CD4-positive, alpha-beta memory T cell (primary cell): ENCODE data around the gene LEAP2. TPM values are rescaled to one million over a fixed set of nuclear protein-coding genes. Genes with fewer than 3 reads are reported as not detected.

Source experiments
- CTCF ChIA-PET: fragments of 350-600 bp; sonication (Branson Sonifier 250); formaldehyde crosslinking; loops from one replicate; lab custom pipeline; 2021; ENCODE audit warnings: inconsistent platforms; ENCODE audit not compliant: partially characterized antibody; lab: Charles Lee
- POLR2A ChIA-PET: fragments of 350-600 bp; sonication (Branson Sonifier 250); formaldehyde crosslinking; loops from one replicate; lab custom pipeline; 2021; ENCODE audit not compliant: partially characterized antibody; lab: Charles Lee
- DNase-seq, 5 donors: peaks; one replicate each; pipeline versions ENCODE4 v3.0.0 to v3.0.0-alpha.2; 2020 to 2022; ENCODE audit warnings: mixed read lengths in 1 of 5
- H3K27ac ChIP-seq: one replicate; pipeline ENCODE4 v1.7.0; 2013; ENCODE audit warnings: low read depth, low read length
- H3K27me3 ChIP-seq: 2 replicates; pipeline ENCODE4 v1.7.0; 2013; ENCODE audit warnings: mild to moderate bottlenecking, low read length, moderate library complexity; ENCODE audit not compliant: insufficient read depth
- H3K36me3 ChIP-seq: 2 replicates; pipeline ENCODE4 v1.7.0; 2013; ENCODE audit warnings: mild to moderate bottlenecking, low read length, moderate library complexity; ENCODE audit not compliant: insufficient read depth
- H3K4me1 ChIP-seq: 2 replicates; pipeline ENCODE4 v1.7.0; 2013; ENCODE audit warnings: mild to moderate bottlenecking, low read length, moderate library complexity; ENCODE audit not compliant: insufficient read depth
- H3K4me3 ChIP-seq, 2 donors: one replicate each; pipeline ENCODE4 v1.7.0; 2013; ENCODE audit warnings: low read length in 2 of 2, mild to moderate bottlenecking in 1 of 2
- H3K9me3 ChIP-seq, 2 donors: one replicate each; pipeline ENCODE4 v1.7.0; 2013; ENCODE audit warnings: low read length in 2 of 2, control low read depth in 1 of 2; ENCODE audit not compliant: control insufficient read depth in 1 of 2
- H3K27ac Mint-ChIP-seq, 7 donors: one replicate each; pipeline ENCODE4 v1.8.0; 2020 to 2021; ENCODE audit warnings: mixed read lengths in 7 of 7, mild to moderate bottlenecking in 6 of 7, inconsistent platforms in 3 of 7, moderate library complexity in 3 of 7
- H3K27me3 Mint-ChIP-seq, 2 donors: one replicate each; pipeline ENCODE4 v1.8.0; 2020 to 2021; ENCODE audit warnings: mixed read lengths in 2 of 2
- H3K36me3 Mint-ChIP-seq, 2 donors: one replicate each; pipeline ENCODE4 v1.8.0; 2020 to 2021; ENCODE audit warnings: mixed read lengths in 2 of 2, inconsistent platforms in 1 of 2, mild to moderate bottlenecking in 1 of 2
- H3K4me1 Mint-ChIP-seq, 4 donors: one replicate each; pipeline ENCODE4 v1.8.0; 2020 to 2021; ENCODE audit warnings: mixed read lengths in 4 of 4, mild to moderate bottlenecking in 1 of 4
- H3K4me3 Mint-ChIP-seq, 8 donors: one replicate each; pipeline ENCODE4 v1.8.0; 2020 to 2021; ENCODE audit warnings: mixed read lengths in 8 of 8, mild to moderate bottlenecking in 7 of 8, moderate library complexity in 6 of 8, inconsistent platforms in 3 of 8
- H3K9me3 Mint-ChIP-seq, 8 donors: one replicate each; pipeline ENCODE4 v1.8.0; 2020 to 2021; ENCODE audit warnings: mixed read lengths in 8 of 8, mild to moderate bottlenecking in 5 of 8, inconsistent platforms in 3 of 8, moderate library complexity in 1 of 8
- intact Hi-C: fragments of 100-400 bp; cut with micrococcal nuclease; formaldehyde crosslinking; loops from one replicate; pipeline ENCODE4 v1.15.1; 2023
- polyA plus RNA-seq, 2 donors: library from polyadenylated mRNA; unstranded; fragments of 300-500 nt; fragmentation: Illumina TruSeq; gene quantifications; one replicate each; pipeline ENCODE4 v1.2.3, GENCODE V29; 2021
- total RNA-seq, 2 experiments: library from RNA; stranded (reverse); gene quantifications; one replicate each; pipeline ENCODE4 v1.2.3, GENCODE V29; 2021

Gene LEAP2
- total and polyA plus RNA-seq, 4 experiments from 2014 or later: 1.1 to 8.8 (median 4.8) TPM

DNA sequence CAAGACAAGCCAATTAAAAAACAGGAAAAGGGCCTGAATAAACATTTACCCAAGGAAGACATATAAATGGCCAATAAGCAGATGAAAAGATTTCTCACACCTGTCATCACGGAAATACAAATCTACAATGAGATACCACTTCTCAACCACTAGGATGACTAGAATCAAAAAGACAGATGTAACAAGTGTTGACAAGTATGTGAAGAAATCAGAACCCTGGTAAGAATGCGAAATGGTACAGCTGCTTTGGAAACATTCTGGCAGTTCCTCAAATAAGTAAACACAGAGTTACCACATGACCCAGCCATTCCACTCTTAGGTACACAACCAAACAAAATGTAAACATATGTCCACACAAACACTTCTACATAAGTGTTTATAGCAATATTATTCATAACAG is 32.5 kb downstream of the LEAP2 start:
- Histone ChIP-seq H3K4me1 (no peaks in the 10 kb centered on the region), H3K27me3 (no peaks in the 10 kb centered on the region), H3K27ac (no peak overlapping the region), H3K9me3 (no peaks in the 10 kb centered on the region), H3K4me3 (no peak overlapping the region), H3K36me3 (no peaks in the 10 kb centered on the region)
- no peaks in the 10 kb centered on the region for H3K9me3 Mint-ChIP-seq
- no peak for DNase-seq
- CTCF ChIA-PET: interaction anchor here (1.0 kb wide), 1 partner anchor 20 kb away, joined by 3 read pairs; no protein-coding TSS in a partner anchor
- H3K4me1 Mint-ChIP-seq: peaks cover 13 to 30% (median 15%) of the 10 kb centered on the region in 4 donors
- H3K27me3 Mint-ChIP-seq: no peaks in the 10 kb centered on the region
- intact Hi-C loops: no loop called here
- peaks cover 25 to 43% of the 10 kb centered on the region in 2 donors for H3K36me3 Mint-ChIP-seq
- POLR2A ChIA-PET: interaction anchor here (0.6 kb wide), 1 partner anchor 204 kb away, joined by 3 read pairs; no protein-coding TSS in a partner anchor
- H3K27ac Mint-ChIP-seq: peak overlapping the region in 1 of 7 donors; percentile 45
- no peak overlapping the region for H3K4me3 Mint-ChIP-seq

DNA sequence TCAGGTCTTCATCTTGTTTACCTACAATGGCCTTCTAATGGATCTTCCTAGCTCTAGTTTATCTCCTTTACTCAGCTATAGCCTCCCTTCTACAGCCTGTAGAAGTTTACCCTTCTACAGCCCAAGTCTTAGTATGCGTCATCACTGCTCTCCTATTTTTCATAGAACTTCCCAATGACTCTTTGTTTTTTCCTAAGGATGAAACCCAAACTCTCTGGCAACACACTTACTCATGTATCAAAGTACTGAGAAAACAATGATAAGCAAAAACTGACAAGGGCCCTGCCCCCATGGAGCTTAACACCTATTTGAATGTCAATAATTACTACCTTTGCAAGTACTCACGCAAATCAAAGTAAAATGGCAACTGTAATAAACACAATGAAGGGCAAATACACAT is 33.7 kb downstream of the LEAP2 start:
- no peaks in the 10 kb centered on the region for H3K9me3 Mint-ChIP-seq
- no peak overlapping the region for H3K4me3 Mint-ChIP-seq
- POLR2A ChIA-PET: interaction anchor here (1.5 kb wide), 1 partner anchor 144 kb away, joined by 4 read pairs; the partner anchor contains the start of gene HSPA4
- Histone ChIP-seq H3K27me3 (no peaks in the 10 kb centered on the region), H3K4me3 (no peak overlapping the region), H3K4me1 (no peaks in the 10 kb centered on the region), H3K36me3 (peaks cover 4% of the 10 kb centered on the region), H3K9me3 (no peaks in the 10 kb centered on the region), H3K27ac (no peak overlapping the region)
- H3K27ac Mint-ChIP-seq: no peak overlapping the region
- H3K27me3 Mint-ChIP-seq: no peaks in the 10 kb centered on the region
- H3K4me1 Mint-ChIP-seq: peaks cover 14 to 33% (median 17%) of the 10 kb centered on the region in 4 donors
- DNase-seq: no peak
- intact Hi-C loops: no loop called here
- CTCF ChIA-PET: no interaction called here
- H3K36me3 Mint-ChIP-seq: peaks cover 28 to 43% of the 10 kb centered on the region in 2 donors

DNA sequence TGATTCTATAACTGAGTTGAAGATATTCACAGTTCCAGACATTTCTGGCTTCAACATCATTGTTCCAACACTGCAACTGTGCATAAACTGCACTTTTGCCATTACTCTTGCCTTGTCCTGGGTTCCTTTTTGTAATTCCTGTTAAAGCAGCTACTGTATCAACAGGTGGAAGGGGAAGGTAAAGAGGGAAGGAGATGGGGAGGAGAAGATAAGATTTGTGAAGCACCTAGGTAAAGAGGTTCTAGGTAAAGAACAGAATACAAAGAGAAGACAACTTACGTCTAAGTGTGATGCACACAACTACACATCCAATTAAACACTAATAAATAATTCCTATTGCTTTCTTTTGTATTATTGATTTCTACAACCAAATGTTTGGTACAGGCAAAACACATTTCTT is 36.2 kb downstream of the LEAP2 start:
- Mint-ChIP-seq H3K27ac (peak overlapping the region in 1 of 7 donors; percentile 39), H3K4me3 (no peak overlapping the region), H3K9me3 (no peaks in the 10 kb centered on the region), H3K4me1 (peaks cover 16 to 24% (median 19%) of the 10 kb centered on the region in 4 donors), H3K27me3 (no peaks in the 10 kb centered on the region), H3K36me3 (peaks cover 21 to 44% of the 10 kb centered on the region in 2 donors)
- ChIA-PET CTCF (no interaction called here), POLR2A (no interaction called here)
- intact Hi-C loops: no loop called here
- Histone ChIP-seq H3K4me3 (no peak overlapping the region), H3K4me1 (no peaks in the 10 kb centered on the region), H3K9me3 (no peaks in the 10 kb centered on the region), H3K36me3 (peaks cover 19% of the 10 kb centered on the region), H3K27ac (no peak overlapping the region), H3K27me3 (no peaks in the 10 kb centered on the region)
- DNase-seq: no peak

DNA sequence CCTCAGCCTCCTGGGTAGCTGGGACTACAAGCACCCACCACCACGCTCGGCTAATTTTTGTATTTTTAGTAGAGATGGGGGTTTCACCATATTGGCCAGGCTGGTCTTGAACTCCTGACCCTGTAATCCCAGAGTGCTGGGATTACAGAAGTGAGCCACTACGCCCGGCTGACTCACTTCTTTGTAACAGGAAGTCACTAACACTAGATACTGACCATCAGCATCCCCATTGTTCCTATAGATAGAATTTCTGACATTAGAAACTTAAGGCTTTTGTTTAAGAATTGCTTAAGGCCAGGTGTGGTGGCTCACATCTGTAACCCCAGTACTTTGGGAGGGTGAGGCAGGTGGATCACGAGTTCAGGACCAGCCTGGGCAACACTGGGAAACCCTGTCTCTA is 42.2 kb downstream of the LEAP2 start:
- H3K27ac ChIP-seq: no peak overlapping the region
- no peaks in the 10 kb centered on the region for H3K9me3 Mint-ChIP-seq
- H3K36me3 ChIP-seq: peaks cover 19% of the 10 kb centered on the region
- no peaks in the 10 kb centered on the region for H3K9me3 ChIP-seq
- DNase-seq: no peak
- H3K4me1 Mint-ChIP-seq: peaks cover 0 to 20% (median 8%) of the 10 kb centered on the region in 4 donors
- H3K4me1 ChIP-seq: no peaks in the 10 kb centered on the region
- intact Hi-C loops: no loop called here
- H3K27me3 Mint-ChIP-seq: no peaks in the 10 kb centered on the region
- H3K27ac Mint-ChIP-seq: peak overlapping the region in 1 of 7 donors; percentile 8
- no peaks in the 10 kb centered on the region for H3K27me3 ChIP-seq
- CTCF ChIA-PET: no interaction called here
- peaks cover 22 to 40% of the 10 kb centered on the region in 2 donors for H3K36me3 Mint-ChIP-seq
- H3K4me3 Mint-ChIP-seq: no peak overlapping the region
- POLR2A ChIA-PET: no interaction called here
- H3K4me3 ChIP-seq: no peak overlapping the region

DNA sequence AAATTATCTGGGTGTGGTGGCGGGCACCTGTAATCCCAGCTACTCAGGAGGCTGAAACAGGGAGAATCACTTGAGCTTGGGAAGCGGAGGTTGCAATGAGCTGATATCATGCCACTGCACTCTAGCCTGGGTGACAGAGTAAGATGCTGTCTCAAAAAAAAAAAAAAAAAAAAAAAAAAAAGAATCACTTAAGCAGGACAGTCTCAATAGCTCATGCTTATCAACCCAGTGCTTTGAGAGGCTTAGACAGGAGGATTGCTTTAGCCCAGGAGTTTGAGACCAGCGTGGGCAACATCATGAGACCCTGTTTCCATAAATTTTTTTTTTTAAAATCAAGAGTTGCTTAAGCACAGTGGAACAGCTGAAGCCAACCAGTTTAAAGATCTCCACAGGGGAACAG is 42.6 kb downstream of the LEAP2 start:
- intact Hi-C loops: no loop called here
- no peaks in the 10 kb centered on the region for H3K9me3 ChIP-seq
- Mint-ChIP-seq H3K36me3 (peaks cover 22 to 40% of the 10 kb centered on the region in 2 donors), H3K27ac (peak overlapping the region in 1 of 7 donors; percentile 8), H3K27me3 (no peaks in the 10 kb centered on the region), H3K4me1 (peaks cover 0 to 17% (median 8%) of the 10 kb centered on the region in 4 donors), H3K9me3 (no peaks in the 10 kb centered on the region), H3K4me3 (no peak overlapping the region)
- H3K27ac ChIP-seq: no peak overlapping the region
- H3K4me1 ChIP-seq: no peaks in the 10 kb centered on the region
- POLR2A ChIA-PET: no interaction called here
- CTCF ChIA-PET: no interaction called here
- DNase-seq: no peak
- H3K36me3 ChIP-seq: peaks cover 19% of the 10 kb centered on the region
- no peak overlapping the region for H3K4me3 ChIP-seq
- no peaks in the 10 kb centered on the region for H3K27me3 ChIP-seq

Other genes with a start within 250 kb of the LEAP2 start
- not detected for gene IL13, start 215.5 kb upstream of the LEAP2 start, total RNA-seq
- gene IL13, start 215.5 kb upstream of the LEAP2 start, polyA plus RNA-seq: not detected
- gene IL4, start 199.7 kb upstream of the LEAP2 start, total RNA-seq: not detected
- not detected for gene IL4, start 199.7 kb upstream of the LEAP2 start, polyA plus RNA-seq
- 10 to 100 TPM; 18.7 to 25.9 TPM for gene KIF3A, start 136.1 kb upstream of the LEAP2 start, total RNA-seq
- 10 to 100 TPM in 1 of 2 donors, 1 to 10 TPM in 1; 9.7 to 18.3 TPM for gene KIF3A, start 136.1 kb upstream of the LEAP2 start, polyA plus RNA-seq
- gene CCNI2, start 126.2 kb upstream of the LEAP2 start, total RNA-seq: 10 to 100 TPM; 12.5 to 13.0 TPM
- gene CCNI2, start 126.2 kb upstream of the LEAP2 start, polyA plus RNA-seq: 1 to 10 TPM in 1 of 2 donors, under 1 TPM in 1; 0.86 to 3.1 TPM
- 10 to 100 TPM; 12.6 to 13.8 TPM for gene SEPTIN8, start 96.4 kb upstream of the LEAP2 start, total RNA-seq
- 1 to 10 TPM; 1.1 to 3.3 TPM for gene SEPTIN8, start 96.4 kb upstream of the LEAP2 start, polyA plus RNA-seq
- gene SOWAHA, start 60.4 kb upstream of the LEAP2 start, total RNA-seq: not detected
- gene SOWAHA, start 60.4 kb upstream of the LEAP2 start, polyA plus RNA-seq: under 1 TPM in 1 of 2 donors, not detected in 1; 0.06 TPM
- gene SHROOM1, start 43.0 kb upstream of the LEAP2 start, total RNA-seq: under 1 TPM in 1 of 2 experiments, not detected in 1; 0.49 TPM
- not detected for gene SHROOM1, start 43.0 kb upstream of the LEAP2 start, polyA plus RNA-seq
- 1 to 10 TPM; 1.1 to 1.9 TPM for gene GDF9, start 7.2 kb upstream of the LEAP2 start, total RNA-seq
- gene GDF9, start 7.2 kb upstream of the LEAP2 start, polyA plus RNA-seq: under 1 TPM; 0.13 to 0.30 TPM
- 100 to 1,000 TPM; 124 to 127 TPM for gene UQCRQ, start 7.0 kb upstream of the LEAP2 start, total RNA-seq
- 100 to 1,000 TPM; 471 to 536 TPM for gene UQCRQ, start 7.0 kb upstream of the LEAP2 start, polyA plus RNA-seq
- 10 to 100 TPM; 60.4 to 61.6 TPM for gene AFF4, start 90.0 kb downstream of the LEAP2 start, total RNA-seq
- 10 to 100 TPM; 14.1 to 24.0 TPM for gene AFF4, start 90.0 kb downstream of the LEAP2 start, polyA plus RNA-seq
- gene ZCCHC10, start 152.9 kb downstream of the LEAP2 start, total RNA-seq: 10 to 100 TPM; 20.1 to 20.6 TPM
- 10 to 100 TPM; 46.8 to 50.2 TPM for gene ZCCHC10, start 152.9 kb downstream of the LEAP2 start, polyA plus RNA-seq
- gene HSPA4, start 178.3 kb downstream of the LEAP2 start, total RNA-seq: 10 to 100 TPM; 55.9 to 58.1 TPM
- gene HSPA4, start 178.3 kb downstream of the LEAP2 start, polyA plus RNA-seq: 10 to 100 TPM; 32.2 to 45.1 TPM